ENCODE data around the gene RAB15.

GRCh38 chr14:64960762-64961276 is 11.3 kb downstream of the RAB15 start:
- no peak for TF ChIP-seq ZNF514 (tag by site-specific recombination; IDR thresholded peaks at IDR 0.05)
- no peak for TF ChIP-seq ZNF561 (tag by site-specific recombination; IDR thresholded peaks at IDR 0.05; ENCODE audit: borderline replicate concordance)
- TF ChIP-seq SETDB1 (IDR thresholded peaks at IDR 0.05; ENCODE audit: insufficient read length, low read length) = no peak
- no peak for TF ChIP-seq ZNF670 (tag by site-specific recombination; IDR thresholded peaks at IDR 0.05; ENCODE audit: low read depth)
- no peak for TF ChIP-seq CTCF (tag by site-specific recombination; IDR thresholded peaks at IDR 0.05)
- TF ChIP-seq ZBTB8A (tag by site-specific recombination; IDR thresholded peaks at IDR 0.05) = no peak
- no peak for TF ChIP-seq IKZF3 (tag by site-specific recombination; IDR thresholded peaks at IDR 0.05)
- no peak for TF ChIP-seq TRIM28 (IDR thresholded peaks at IDR 0.05; ENCODE audit: borderline replicate concordance, low read length)
- TF ChIP-seq RBAK (tag by site-specific recombination; IDR thresholded peaks at IDR 0.05) = no peak
- no peak for TF ChIP-seq ZNF175 (tag by site-specific recombination; IDR thresholded peaks at IDR 0.05)
